Inferior parietal cortex (tissue), 1 donor: ENCODE results near the gene SDHB.

Source experiments
- DNase-seq: peaks from one replicate; pipeline ENCODE4 v3.0.0-alpha.2; 2016; ENCODE audit errors: extremely low spot score

SDHB gene

DNA sequence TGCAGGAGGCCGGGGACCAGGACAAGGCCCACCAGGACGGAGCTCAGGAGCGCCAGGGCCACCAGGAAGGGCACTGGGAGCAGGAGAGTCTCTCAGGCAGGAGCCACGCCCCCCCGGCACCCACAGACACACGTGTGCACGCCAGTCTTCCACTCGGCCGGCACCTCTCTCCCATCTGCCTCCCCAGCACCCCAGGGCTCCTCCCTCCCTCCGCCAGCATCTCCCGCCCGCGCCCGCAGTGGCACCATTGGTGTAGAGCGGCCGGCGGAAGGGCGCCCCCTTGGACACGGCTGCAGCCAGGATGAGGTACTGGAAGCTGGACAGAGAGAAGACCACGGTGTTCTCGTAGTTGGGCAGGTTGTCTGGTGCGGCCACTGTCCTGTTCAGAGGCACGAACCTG lies 67.3 kb downstream of the SDHB start:
- no peak for DNase-seq

DNA sequence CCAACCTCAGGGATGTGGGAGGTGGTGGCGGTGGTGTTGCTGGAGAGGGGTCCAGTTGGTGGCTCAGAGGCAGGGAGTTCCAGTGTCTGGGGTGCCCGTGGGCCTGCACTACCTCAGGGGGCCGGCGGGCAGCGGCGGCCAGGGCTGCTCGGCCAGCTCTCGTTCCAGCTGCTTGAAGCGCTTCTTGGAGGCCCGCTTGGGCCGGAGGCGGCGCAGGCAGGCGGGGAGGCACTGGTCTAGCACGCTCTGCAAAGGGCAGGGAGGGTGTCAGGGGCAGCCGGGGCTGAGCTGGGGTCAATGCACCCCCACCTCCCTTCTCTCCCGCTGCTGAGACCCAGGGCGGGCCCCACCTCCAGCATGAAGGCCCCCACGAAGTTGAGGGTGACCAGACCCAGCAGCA lies 67.7 kb downstream of the SDHB start:
- DNase-seq: no peak

DNA sequence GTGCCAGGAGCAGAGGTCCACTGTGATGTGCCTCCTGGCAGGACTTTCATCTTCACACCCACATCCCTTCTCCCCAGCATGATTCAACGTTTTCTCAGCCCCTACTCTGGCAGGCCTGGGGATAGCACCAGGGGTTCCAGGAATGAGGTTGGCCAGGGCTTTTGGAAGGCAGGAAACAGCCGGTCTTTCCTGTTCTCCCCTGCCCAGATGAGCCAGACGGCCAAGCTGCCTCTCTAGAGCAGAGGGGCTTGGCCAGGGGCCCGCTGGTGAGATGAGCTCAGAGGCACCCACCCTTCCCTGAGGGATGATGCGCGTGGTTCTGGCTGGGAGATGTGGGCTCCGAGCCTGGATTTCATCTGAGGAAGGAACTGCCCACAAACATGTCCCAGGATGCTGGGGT lies 69.1 kb downstream of the SDHB start:
- DNase-seq: no peak

DNA sequence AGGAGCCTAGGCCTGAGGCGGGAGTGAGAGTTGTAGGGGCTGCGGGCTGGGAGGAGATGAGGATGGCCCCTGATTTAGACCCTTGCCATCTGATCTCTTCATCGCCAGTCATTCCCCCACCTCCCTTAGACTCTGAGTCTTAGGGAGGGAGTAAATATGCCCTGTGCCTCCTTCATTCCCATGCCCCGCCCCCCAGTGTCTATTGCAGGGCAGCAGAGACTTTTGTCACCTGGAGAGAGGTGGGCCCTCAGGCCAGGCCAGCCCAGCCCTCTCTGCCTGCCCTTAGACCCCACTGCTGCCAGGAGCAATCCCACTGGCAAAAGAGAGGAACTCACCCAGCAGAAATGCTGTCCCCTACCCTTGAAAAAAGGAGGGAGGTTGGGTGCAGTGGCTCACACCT lies 70.2 kb downstream of the SDHB start:
- DNase-seq: no peak

DNA sequence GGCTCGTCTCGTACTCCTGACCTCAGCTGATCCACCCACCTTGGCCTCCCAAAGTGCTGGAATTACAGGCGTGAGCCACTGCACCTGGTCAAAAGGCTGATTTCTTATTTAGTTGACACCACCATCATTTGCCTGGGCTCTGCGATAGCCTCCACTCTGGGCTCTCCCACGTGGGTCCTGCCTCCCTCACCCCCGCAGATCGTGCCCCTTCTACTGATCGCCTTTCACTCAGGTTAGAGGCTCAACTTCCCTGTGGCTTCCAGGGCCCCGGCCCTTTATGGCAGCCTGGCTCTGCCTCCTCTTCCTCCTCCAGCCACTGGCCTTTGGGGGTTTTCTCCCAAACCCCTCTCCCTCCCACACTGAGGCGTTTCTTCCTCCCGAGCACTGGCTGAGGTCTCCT lies 70.9 kb downstream of the SDHB start:
- DNase-seq: no peak

DNA sequence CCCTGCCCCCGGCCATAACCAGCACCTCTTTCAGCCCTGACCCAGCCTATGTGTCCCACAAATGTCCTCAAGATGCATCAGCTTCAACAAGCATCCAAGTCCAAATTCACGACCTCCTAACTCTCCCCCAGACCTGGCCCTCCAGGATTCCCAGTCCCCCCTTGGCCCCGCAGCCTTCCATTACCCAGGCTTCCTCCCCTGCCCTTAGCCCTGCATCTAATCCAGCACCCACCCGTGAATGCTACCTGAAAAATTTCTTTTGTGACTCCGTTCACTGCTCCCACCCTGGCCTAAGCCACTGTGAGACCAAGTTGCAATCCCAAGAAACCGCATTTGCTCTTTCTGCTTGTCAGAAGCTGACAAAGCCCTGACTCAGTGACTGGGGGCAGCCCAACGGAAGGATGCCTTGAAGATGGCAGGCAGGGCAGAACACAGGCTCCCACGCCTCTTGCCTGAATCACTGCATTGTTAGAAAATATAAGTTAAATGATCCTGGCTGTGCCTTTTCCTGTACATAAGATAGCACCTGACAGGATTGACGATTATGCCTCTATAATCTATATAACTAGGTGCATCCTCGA lies 72.5 kb downstream of the SDHB start:
- DNase-seq: no peak

DNA sequence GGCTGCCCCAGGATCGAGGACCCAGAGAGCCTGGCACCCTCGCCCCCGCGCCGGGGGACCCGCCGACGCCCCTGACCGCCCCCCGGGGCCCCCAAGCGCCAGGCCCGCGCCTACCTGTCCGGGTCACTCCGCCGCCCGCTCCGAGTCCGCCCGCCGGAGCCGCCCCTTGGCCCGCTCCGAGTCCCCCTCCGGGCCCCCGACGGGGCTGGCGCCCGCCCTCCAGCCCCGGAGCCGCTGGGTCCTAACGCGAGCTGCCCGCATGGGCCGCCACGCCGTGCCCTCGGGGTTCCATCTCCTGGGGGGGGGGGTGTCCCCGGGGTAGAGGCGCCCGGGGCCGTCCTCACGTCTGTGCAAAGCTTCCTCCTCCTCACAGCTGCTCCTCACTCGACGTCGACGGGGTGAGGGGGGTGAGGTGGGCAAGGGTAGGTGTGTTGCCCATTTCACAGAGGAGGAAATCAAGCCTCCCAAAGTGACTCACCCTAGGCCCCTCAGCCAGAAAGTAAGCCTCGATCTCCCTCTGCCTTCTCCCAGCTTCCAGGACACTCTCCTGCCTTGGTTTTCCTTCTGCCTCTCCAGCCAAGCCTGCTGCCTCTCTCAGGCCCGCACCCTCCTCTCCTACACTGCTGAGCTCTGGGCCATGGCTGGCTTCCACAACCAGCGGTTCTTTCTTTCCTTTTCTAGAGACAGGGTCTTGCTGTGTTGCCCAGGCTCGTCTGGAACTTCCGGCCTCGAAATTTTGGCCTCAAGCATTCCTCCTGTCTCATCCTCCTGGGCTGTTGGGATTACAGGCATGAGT lies 73.2 kb downstream of the SDHB start, which contains the start of gene MFAP2:
TSS of gene MFAP2 (minus strand) at position 148 of the 796 bp plus-strand sequence. CDS start 2,347 bp downstream, outside the sequence.
- DNase-seq: no peak

- no peak for DNase-seq
Measured at GRCh38 chr1:16979475-16980327, 74.1 kb downstream of the SDHB start.

DNA sequence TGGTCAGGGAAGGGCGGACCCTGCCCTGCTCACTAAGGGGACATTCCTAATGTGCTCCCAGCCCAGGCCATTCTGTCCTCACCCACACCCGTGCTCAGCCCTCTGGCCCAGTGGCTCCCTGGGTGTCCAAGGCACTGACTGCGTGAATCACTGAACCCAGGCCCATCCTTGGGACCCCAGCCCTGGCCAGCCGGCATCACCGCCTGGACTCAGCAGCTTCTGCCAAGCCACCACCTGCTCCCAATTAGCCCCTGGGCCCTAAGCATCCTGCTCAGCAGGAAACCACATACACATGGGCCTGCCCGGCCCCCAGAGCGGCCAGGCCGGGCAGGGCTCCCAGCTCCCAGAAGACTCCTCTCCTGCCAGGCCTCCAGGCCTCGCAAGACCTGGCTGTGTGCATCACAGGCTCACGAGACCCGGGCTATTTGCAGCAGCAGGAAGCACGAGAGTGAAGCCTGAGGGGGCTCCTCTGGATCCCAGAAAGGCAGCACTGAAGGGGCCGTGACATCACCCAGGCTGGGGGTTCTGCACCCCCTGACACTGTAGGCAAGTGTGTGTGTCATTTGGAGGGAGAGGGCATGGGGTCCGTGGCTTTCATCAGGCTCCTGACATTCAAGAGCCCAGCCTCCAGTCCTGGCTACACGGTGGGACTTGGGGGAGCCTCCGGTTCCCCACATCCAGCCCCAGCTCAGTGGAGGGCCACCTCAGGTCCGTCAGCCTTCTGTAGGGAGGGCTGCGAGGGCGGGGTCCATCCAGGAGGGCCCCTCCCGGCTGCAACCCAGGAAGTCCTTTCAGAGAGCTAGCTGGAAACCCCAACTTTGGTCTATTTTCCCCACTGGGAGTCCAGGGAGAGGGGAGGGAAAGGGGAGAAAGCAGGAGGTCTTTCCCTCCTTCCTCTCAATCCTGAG lies 75.0 kb downstream of the SDHB start:
- DNase-seq: no peak

- no peak for DNase-seq
Measured at GRCh38 chr1:16978139-16978538, 75.7 kb downstream of the SDHB start.

GRCh38 chr1:16977377-16977776 lies 76.5 kb downstream of the SDHB start:
- no peak for DNase-seq

GRCh38 chr1:16976966-16977365 lies 76.9 kb downstream of the SDHB start:
- DNase-seq: no peak

GRCh38 chr1:16975838-16976237 lies 78.0 kb downstream of the SDHB start:
- DNase-seq: no peak

- DNase-seq: no peak
Measured at GRCh38 chr1:16975211-16975610, 78.6 kb downstream of the SDHB start.

- DNase-seq: no peak
Measured at GRCh38 chr1:16973215-16973614, 80.6 kb downstream of the SDHB start.

- DNase-seq: no peak
Measured at GRCh38 chr1:16972189-16972895, 81.5 kb downstream of the SDHB start.

DNA sequence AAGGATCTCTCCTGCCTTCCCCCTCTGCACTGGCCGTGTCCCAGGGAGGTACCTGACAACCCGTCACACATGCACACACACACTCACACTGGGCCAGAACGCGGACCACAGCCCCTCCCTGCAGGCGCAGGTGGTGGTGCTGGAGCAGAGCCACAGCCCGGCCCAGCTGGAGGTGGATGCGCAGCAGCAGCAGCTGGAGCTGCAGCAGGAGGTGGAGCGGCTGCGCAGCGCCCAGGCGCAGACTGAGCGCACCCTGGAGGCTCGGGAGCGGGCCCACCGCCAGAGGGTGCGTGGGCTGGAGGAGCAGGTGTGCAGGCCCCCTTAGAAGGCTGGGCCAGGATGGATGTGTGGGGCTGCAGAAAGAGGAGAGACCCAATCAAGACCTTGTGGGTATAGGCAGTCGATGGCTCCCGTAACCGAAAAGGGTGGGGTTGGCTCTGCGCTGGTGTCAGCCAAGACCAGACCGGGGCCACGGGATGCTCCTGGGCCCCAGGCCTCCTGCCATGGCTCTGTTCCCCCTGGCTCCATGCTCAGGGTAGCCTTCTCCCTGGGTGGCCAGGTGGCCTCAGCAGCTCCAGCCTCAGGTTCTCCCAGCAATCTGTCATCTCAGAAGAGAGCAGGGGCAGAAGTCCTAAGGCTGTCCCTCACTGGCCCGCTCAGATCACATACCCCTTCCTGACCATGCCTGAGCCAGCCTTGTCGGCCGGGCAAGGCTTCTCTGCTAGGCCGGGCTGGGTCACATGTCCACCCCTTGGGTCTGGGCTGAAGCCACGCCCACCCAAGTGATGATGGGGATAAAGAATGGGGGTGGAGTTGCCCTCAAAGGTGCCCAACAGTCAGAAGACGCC lies 82.3 kb downstream of the SDHB start:
- DNase-seq: no peak

DNA sequence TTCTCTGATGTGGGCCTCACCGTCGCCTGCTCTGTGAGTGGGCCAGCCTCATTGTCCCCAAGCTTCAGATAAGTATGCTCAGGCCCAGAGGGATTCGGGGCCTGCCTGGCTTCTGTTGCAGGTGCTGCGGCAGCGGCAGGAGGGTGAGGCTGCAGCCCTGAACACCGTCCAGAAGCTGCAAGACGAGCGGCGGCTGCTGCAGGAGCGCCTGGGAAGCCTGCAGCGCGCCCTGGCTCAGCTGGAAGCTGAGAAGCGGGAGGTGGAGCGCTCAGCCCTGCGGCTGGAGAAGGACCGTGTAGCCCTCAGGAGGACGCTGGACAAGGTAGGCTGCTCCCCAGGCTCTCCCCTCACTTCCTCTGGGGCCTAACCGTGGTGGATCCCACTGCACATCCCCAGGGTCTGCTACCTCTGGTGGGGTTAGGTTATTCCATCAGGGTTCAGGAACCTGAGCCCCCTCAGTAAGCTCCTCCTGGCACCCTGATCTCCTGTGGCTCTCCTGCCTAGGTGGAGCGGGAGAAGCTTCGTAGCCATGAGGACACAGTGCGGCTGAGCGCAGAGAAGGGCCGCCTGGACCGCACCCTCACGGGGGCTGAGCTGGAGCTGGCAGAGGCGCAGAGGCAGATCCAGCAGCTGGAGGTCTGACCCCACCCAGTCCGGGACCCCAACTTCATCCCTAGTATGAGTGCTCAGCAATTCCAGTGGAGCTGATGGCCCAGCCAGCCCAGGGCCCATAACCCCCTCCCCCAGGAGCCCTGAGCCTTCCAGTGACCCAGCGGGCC lies 83.5 kb downstream of the SDHB start:
- DNase-seq: no peak

DNA sequence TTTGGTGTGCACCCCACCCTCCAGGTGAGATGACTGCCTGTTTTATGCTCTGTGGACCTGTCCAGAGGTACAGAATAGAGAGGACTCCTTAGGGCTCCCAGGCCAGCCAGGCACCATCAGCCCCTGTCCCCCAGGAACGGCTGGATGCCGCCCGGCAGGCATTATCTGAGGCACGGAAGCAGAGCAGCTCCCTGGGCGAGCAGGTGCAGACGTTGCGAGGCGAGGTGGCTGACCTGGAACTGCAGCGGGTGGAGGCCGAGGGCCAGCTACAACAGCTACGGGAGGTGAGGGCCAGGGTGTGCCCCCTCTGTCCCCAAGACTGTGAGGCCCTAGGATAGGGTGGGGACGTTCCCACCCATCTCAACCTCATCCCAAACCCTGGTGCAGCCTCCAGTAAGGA lies 84.2 kb downstream of the SDHB start:
- DNase-seq: no peak
